Measurements from ENCODE around the gene MIEF2. TPM values are rescaled to one million over a fixed set of nuclear protein-coding genes. Genes with fewer than 3 reads are reported as not detected.
A peak's percentile ranks its signal among the peaks of the same experiment; 100 is the strongest.

Gene MIEF2
- total RNA-seq, 1 experiment from 2014 or later: 11.2 TPM

- H3K4me1 ChIP-seq (ENCODE audit: control insufficient read depth, insufficient read depth, low read length): peaks cover 7% of the 10 kb centered on the region; the same call in 1 of the 2 replicates
- intact Hi-C loops (cut with micrococcal nuclease; ENCODE audit: unreplicated experiment) (loop anchor here (10.0 kb wide), 1 partner anchor 73 kb away; no protein-coding TSS in a partner anchor), in situ Hi-C loops (cut with HindIII; ENCODE audit: low pct_unique_long_range_greater_than_20kb, low sequenced_read_pairs) (no loop called here)
- no peaks in the 10 kb centered on the region for H3K27me3 ChIP-seq (ENCODE audit: control insufficient read depth, insufficient read depth, low read length)
- DNase-seq (ENCODE audit: low read depth, low spot score) (peak; percentile 56), ATAC-seq (peak; percentile 92)
- no peak overlapping the region for H3K4me3 ChIP-seq (ENCODE audit: low read depth in 2 of 2, low read length in 2 of 2)
- POLR2A ChIA-PET: no interaction called here
- no peaks in the 10 kb centered on the region for H3K36me3 ChIP-seq (ENCODE audit: control insufficient read depth, insufficient read depth, low read length)
- TF ChIP-seq SIN3A (IDR thresholded peaks at IDR 0.05; ENCODE audit: borderline replicate concordance, insufficient read depth, low read depth, low read length) (no peak), CTCF (IDR thresholded peaks at IDR 0.05) (peak; percentile 93)
- no peak overlapping the region for H3K27ac ChIP-seq (ENCODE audit: low read length)
- no TSS peak for BruUV-seq (replicated peaks)
- CTCF ChIA-PET: interaction anchor here (0.6 kb wide), 1 partner anchor 42 kb away, joined by 3 read pairs; no protein-coding TSS in a partner anchor
- no peaks in the 10 kb centered on the region for H3K9me3 ChIP-seq (ENCODE audit: control insufficient read depth, insufficient read depth, low read depth, low read length)
These were observed 42.9 kb upstream of the MIEF2 start for GRCh38 chr17:18217412-18218015.

GRCh38 chr17:18218756-18219415 lies 41.6 kb upstream of the MIEF2 start:
- ChIA-PET POLR2A (no interaction called here), CTCF (interaction anchor here (0.6 kb wide), 1 partner anchor 25 kb away, joined by 6 read pairs; no protein-coding TSS in a partner anchor)
- H3K4me3 ChIP-seq (ENCODE audit: low read depth in 2 of 2, low read length in 2 of 2): no peak overlapping the region
- no peak for DNase-seq (ENCODE audit: low read depth, low spot score)
- no TSS peak for BruUV-seq (replicated peaks)
- ATAC-seq: no peak
- intact Hi-C loops (cut with micrococcal nuclease; ENCODE audit: unreplicated experiment): loop anchor here (10.0 kb wide), 1 partner anchor 74 kb away; no protein-coding TSS in a partner anchor
- peaks cover 7% of the 10 kb centered on the region; the same call in 1 of the 2 replicates for H3K4me1 ChIP-seq (ENCODE audit: control insufficient read depth, insufficient read depth, low read length)
- in situ Hi-C loops (cut with HindIII; ENCODE audit: low pct_unique_long_range_greater_than_20kb, low sequenced_read_pairs): no loop called here
- no peaks in the 10 kb centered on the region for H3K27me3 ChIP-seq (ENCODE audit: control insufficient read depth, insufficient read depth, low read length)
- H3K9me3 ChIP-seq (ENCODE audit: control insufficient read depth, insufficient read depth, low read depth, low read length): no peaks in the 10 kb centered on the region
- TF ChIP-seq POLR2AphosphoS5 (IDR thresholded peaks at IDR 0.05; ENCODE audit: low read depth, low read length) (no peak), CTCF (IDR thresholded peaks at IDR 0.05) (no peak)
- no peaks in the 10 kb centered on the region for H3K36me3 ChIP-seq (ENCODE audit: control insufficient read depth, insufficient read depth, low read length)
- H3K27ac ChIP-seq (ENCODE audit: low read length): no peak overlapping the region

GRCh38 chr17:18224053-18224386 lies 36.4 kb upstream of the MIEF2 start:
- intact Hi-C loops (cut with micrococcal nuclease; ENCODE audit: unreplicated experiment) (no loop called here), in situ Hi-C loops (cut with HindIII; ENCODE audit: low pct_unique_long_range_greater_than_20kb, low sequenced_read_pairs) (no loop called here)
- no peak overlapping the region for H3K4me3 ChIP-seq (ENCODE audit: low read depth in 2 of 2, low read length in 2 of 2)
- no peak for ATAC-seq
- no TSS peak for BruUV-seq (replicated peaks)
- CTCF ChIA-PET: interaction anchor here (1.3 kb wide), 1 partner anchor 82 kb away, joined by 5 read pairs; no protein-coding TSS in a partner anchor
- no peaks in the 10 kb centered on the region for H3K9me3 ChIP-seq (ENCODE audit: control insufficient read depth, insufficient read depth, low read depth, low read length)
- no peak overlapping the region for H3K27ac ChIP-seq (ENCODE audit: low read length)
- POLR2A ChIA-PET: no interaction called here
- no peaks in the 10 kb centered on the region for H3K36me3 ChIP-seq (ENCODE audit: control insufficient read depth, insufficient read depth, low read length)
- no peak for DNase-seq (ENCODE audit: low read depth, low spot score)
- peaks cover 7% of the 10 kb centered on the region for H3K4me1 ChIP-seq (ENCODE audit: control insufficient read depth, insufficient read depth, low read length)
- TF ChIP-seq REST (IDR thresholded peaks at IDR 0.05; ENCODE audit: insufficient read depth in 1 of 2, low read depth in 2 of 2, low read length in 1 of 2): no peak
- H3K27me3 ChIP-seq (ENCODE audit: control insufficient read depth, insufficient read depth, low read length): no peaks in the 10 kb centered on the region

Data from Panc1 (cell line).